Esophagus muscularis mucosa (tissue), 4 donors: ENCODE measurements around the gene NNT. TPM values are rescaled to one million over a fixed set of nuclear protein-coding genes. Genes with fewer than 3 reads are reported as not detected.
"Not testable (repeated sequence)": the region's sequence is repeated elsewhere in the genome, so short reads cannot be mapped to it uniquely, and the experiment has no call there.

Source experiments
- DNase-seq: peaks from one replicate; pipeline ENCODE4 v3.0.0-alpha.2; 2017; ENCODE audit errors: extremely low spot score
- H3K27ac ChIP-seq, 4 donors: fragments of 200-600 bp; sonication (generic); replicated peaks in 1 of 4; 1 replicate in 3 of 4; 2 replicates in 1 of 4; pipeline ENCODE4 v1.5.1; 2016 to 2019; ENCODE audit warnings: mild to moderate bottlenecking in 1 of 4
- H3K27me3 ChIP-seq, 4 donors: fragments of 200-600 bp; sonication (generic); one replicate each; pipeline versions ENCODE4 v1.5.1 to v1.6.0; 2016 to 2019
- H3K36me3 ChIP-seq, 4 donors: fragments of 200-600 bp; sonication (generic); one replicate each; pipeline ENCODE4 v1.5.1; 2016 to 2019
- H3K4me1 ChIP-seq, 4 donors: fragments of 200-600 bp; sonication (generic); one replicate each; pipeline ENCODE4 v1.5.1; 2016 to 2019
- H3K4me3 ChIP-seq, 4 donors: fragments of 200-600 bp; sonication (generic); 1 replicate in 2 of 4; 2 replicates in 2 of 4; pipeline ENCODE4 v1.5.1; 2016 to 2019; ENCODE audit warnings: mild to moderate bottlenecking in 4 of 4, moderate library complexity in 1 of 4
- H3K9me3 ChIP-seq, 4 donors: fragments of 200-600 bp; sonication (generic); 1 replicate in 3 of 4; 2 replicates in 1 of 4; pipeline ENCODE4 v1.5.1; 2016 to 2019
- EP300 ChIP-seq: sonication (generic); formaldehyde crosslinking; IDR thresholded peaks from one replicate; pipeline ENCODE4 v1.6.1; 2017; ENCODE audit warnings: antibody characterized with exemption
- POLR2A ChIP-seq: fragments of 450-650 bp; IDR thresholded peaks from one replicate; pipeline ENCODE4 v1.6.1; 2017; ENCODE audit warnings: antibody characterized with exemption, moderate library complexity, mild to moderate bottlenecking, low read depth
- POLR2AphosphoS5 ChIP-seq, 2 donors: sonication (generic); formaldehyde crosslinking; IDR thresholded peaks; one replicate each; pipeline ENCODE4 v1.6.1; 2017; ENCODE audit warnings: antibody characterized with exemption in 2 of 2
- whole genome bisulfite sequencing: methylation state at CpG from one replicate; pipeline ENCODE4 v1.1.5; 2018; 5-methylcytosine and 5-hydroxymethylcytosine counted together
- intact Hi-C: fragments of 100-400 bp; cut with DNase I; formaldehyde crosslinking; loops from one replicate; pipeline ENCODE4 v1.15.1; 2023
- total RNA-seq, 4 donors: library from RNA; depleted of rRNA; stranded (reverse); fragments of >200 nt; gene quantifications; one replicate each; pipeline versions ENCODE4 v1.1.0 to v1.2.1, GENCODE V29; 2016
- TF ChIP-seq, protein P1 (sequence below), 3 experiments: fragments of 200-600 bp in 2 of 3; fragments of 450-650 bp in 1 of 3; sonication (generic) in 2 of 3; IDR thresholded peaks; one replicate each; pipeline ENCODE4 v1.5.1; 2017 to 2019; ENCODE audit warnings: antibody characterized with exemption in 3 of 3, mild to moderate bottlenecking in 2 of 3, moderate library complexity in 1 of 3

NNT gene
- total RNA-seq, 4 donors from 2014 or later: 49.0 to 90.1 (median 70.3) TPM

DNA sequence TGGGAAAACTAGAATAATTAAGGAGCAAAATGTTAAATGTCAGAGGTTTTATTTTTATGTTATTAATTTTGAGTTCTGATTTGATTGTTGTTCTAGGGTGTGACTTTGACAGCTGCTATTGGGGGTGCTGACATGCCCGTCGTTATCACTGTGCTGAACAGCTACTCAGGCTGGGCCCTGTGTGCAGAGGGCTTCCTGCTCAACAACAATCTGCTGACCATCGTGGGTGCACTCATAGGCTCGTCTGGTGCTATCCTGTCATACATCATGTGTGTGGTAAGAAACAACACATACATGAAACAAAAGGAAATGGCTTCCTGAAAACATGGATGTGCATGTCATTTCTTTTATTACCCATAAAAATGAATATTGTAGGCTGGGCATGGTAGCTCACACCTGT lies 56.1 kb downstream of the NNT start:
- Histone ChIP-seq H3K27ac (peak overlapping the region in 2 of 4 donors; percentile 25 to 28), H3K4me3 (no peak overlapping the region), H3K4me1 (peaks cover 0 to 16% (median 14%) of the 10 kb centered on the region in 4 donors), H3K36me3 (peaks cover 13 to 55% (median 39%) of the 10 kb centered on the region in 4 donors), H3K9me3 (no peaks in the 10 kb centered on the region), H3K27me3 (no peaks in the 10 kb centered on the region)
- DNase-seq: no peak
- TF ChIP-seq, protein P1, sequence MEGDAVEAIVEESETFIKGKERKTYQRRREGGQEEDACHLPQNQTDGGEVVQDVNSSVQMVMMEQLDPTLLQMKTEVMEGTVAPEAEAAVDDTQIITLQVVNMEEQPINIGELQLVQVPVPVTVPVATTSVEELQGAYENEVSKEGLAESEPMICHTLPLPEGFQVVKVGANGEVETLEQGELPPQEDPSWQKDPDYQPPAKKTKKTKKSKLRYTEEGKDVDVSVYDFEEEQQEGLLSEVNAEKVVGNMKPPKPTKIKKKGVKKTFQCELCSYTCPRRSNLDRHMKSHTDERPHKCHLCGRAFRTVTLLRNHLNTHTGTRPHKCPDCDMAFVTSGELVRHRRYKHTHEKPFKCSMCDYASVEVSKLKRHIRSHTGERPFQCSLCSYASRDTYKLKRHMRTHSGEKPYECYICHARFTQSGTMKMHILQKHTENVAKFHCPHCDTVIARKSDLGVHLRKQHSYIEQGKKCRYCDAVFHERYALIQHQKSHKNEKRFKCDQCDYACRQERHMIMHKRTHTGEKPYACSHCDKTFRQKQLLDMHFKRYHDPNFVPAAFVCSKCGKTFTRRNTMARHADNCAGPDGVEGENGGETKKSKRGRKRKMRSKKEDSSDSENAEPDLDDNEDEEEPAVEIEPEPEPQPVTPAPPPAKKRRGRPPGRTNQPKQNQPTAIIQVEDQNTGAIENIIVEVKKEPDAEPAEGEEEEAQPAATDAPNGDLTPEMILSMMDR (IDR thresholded peaks at IDR 0.05): no peak
- TF ChIP-seq EP300: no peak
- TF ChIP-seq POLR2AphosphoS5 (IDR thresholded peaks at IDR 0.05): no peak
- TF ChIP-seq POLR2A: no peak
- WGBS: 79% methylated on average over 4 of the region's 4 CpGs
- intact Hi-C loops: no loop called here

DNA sequence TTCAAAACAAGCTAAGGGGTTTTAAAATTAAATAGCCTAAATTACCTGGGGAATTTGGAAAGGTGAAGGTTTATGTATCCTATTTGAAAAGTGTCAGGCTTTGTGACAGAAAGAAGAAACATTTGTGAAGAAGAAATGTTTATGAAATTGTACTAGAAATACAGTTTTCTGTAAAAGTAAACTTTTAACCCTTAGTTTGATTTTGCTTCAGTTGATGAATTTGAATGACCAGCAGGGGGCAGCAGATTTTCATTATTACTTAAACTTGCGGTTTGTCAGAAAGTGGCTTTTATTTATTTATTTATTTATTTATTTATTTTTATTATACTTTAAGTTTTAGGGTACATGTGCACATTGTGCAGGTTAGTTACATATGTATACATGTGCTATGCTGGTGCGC lies 58.1 kb downstream of the NNT start:
- no peak overlapping the region for H3K4me3 ChIP-seq
- no peak for DNase-seq
- 69% methylated on average over 2 of the region's 2 CpGs for WGBS
- intact Hi-C loops: no loop called here
- peaks cover 0 to 25% (median 23%) of the 10 kb centered on the region in 4 donors for H3K4me1 ChIP-seq
- no peaks in the 10 kb centered on the region for H3K27me3 ChIP-seq
- TF ChIP-seq, protein P1 (IDR thresholded peaks at IDR 0.05): peak; percentile 43 to 59 (median 46)
- no peak for TF ChIP-seq EP300
- no peak overlapping the region for H3K27ac ChIP-seq
- H3K9me3 ChIP-seq: no peaks in the 10 kb centered on the region
- H3K36me3 ChIP-seq: peaks cover 13 to 49% (median 31%) of the 10 kb centered on the region in 4 donors

DNA sequence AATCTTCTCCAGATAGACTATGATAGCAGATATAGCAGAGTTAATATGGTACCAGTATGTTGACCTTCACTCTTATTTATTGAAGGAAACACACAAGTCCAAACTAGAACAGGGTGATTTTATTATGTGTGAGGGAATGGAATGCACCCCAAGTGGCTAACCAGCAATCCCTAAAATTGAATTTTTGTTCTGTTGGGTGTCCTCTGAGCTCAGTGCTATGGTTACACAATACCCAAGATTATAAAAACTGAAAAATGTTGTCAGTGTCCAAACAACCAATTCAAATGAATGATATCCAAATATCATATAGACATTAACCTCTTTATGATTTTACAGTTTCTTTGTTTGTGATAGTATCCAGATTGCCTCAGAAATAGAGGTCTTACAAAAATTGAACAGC lies 60.9 kb downstream of the NNT start:
- Histone ChIP-seq H3K9me3 (no peaks in the 10 kb centered on the region), H3K4me3 (no peak overlapping the region), H3K27ac (peak overlapping the region in 1 of 4 donors; percentile 26), H3K4me1 (peaks cover 0 to 16% (median 15%) of the 10 kb centered on the region in 4 donors), H3K36me3 (peaks cover 13 to 34% (median 16%) of the 10 kb centered on the region in 4 donors), H3K27me3 (no peaks in the 10 kb centered on the region)
- DNase-seq: no peak
- TF ChIP-seq, protein P1 (IDR thresholded peaks at IDR 0.05): no peak
- no peak for TF ChIP-seq POLR2AphosphoS5 (IDR thresholded peaks at IDR 0.05)
- no peak for TF ChIP-seq POLR2A
- no peak for TF ChIP-seq EP300
- intact Hi-C loops: no loop called here

DNA sequence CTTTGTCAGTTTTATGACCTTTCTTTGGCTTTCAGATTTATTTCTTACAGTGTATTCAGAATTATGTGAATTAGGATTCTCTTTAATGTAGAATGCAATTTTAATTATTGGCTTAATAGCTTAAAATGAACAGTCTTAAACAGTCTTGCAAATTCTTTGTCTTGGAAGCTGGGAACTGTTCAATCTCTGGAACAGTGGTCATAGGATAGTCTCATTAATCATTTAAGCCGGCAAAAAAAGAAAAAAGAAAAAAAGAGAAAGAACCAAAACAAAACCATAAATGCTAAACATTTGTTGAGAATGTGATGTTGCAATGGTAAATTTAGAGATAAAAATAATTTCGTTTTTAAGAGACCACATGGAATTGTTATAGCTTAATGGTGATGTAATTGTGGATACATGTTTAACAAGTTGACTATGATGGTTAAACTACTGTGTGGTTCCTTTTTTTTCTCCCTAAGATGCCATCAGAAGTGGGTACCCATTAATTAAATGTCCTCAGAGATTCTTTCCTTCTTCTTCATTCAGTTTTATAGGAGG lies 61.6 kb downstream of the NNT start:
- Histone ChIP-seq H3K9me3 (no peaks in the 10 kb centered on the region), H3K27me3 (no peaks in the 10 kb centered on the region), H3K27ac (peak overlapping the region in 1 of 4 donors; percentile 26), H3K4me1 (peaks cover 0 to 16% (median 13%) of the 10 kb centered on the region in 4 donors), H3K36me3 (peaks cover 7 to 27% (median 10%) of the 10 kb centered on the region in 4 donors), H3K4me3 (no peak overlapping the region)
- DNase-seq: no peak
- intact Hi-C loops: no loop called here
- TF ChIP-seq POLR2A: no peak
- no peak for TF ChIP-seq EP300
- TF ChIP-seq, protein P1 (IDR thresholded peaks at IDR 0.05): no peak
- 42% methylated on average over 2 of the region's 2 CpGs for WGBS

DNA sequence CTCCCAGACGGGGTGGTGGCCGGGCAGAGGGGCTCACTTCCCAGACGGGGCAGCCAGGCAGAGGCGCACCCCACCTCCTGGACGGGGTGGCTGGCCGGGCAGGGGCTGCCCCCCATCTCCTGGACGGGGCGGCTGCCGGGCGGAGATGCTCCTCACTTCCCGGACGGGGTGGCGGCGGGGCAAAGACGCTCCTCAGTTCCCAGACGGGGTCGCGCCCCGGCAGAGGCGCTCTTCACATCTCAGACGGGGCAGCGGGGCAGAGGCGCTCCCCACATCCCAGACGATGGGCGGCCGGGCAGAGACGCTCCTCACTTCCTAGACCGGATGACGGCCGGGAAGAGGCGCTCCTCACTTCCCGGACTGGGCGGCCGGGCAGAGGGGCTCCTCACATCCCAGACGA lies 62.8 kb downstream of the NNT start:
- H3K27ac ChIP-seq, H3K27me3 ChIP-seq, DNase-seq, H3K4me3 ChIP-seq, intact Hi-C loops, H3K9me3 ChIP-seq: not testable (repeated sequence)
- peaks cover 0 to 16% (median 13%) of the 10 kb centered on the region in 4 donors for H3K4me1 ChIP-seq
- 92% methylated on average over 28 of the region's 35 CpGs for WGBS
- peaks cover 0 to 15% (median under 1%) of the 10 kb centered on the region in 4 donors for H3K36me3 ChIP-seq

DNA sequence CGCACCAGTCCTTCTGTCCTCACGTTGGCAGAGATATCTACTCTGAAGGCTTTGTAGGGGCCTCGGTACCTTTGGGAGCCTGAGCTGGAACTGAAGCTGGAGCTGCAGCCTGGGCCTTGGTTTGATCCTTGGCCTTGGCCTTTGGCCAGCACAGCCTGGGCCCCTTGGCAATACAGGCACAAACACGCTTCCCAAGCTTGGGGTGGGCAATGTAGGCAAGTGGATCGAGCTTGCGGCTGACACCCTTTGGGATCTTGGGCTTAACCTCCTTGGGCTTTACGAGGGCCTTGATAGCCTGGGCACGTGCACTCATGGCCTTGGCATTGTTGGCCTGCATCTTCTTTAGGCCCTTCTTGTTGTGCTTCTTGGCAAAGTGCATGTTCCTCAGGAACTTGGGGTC lies 63.7 kb downstream of the NNT start:
- H3K4me1 ChIP-seq: peaks cover 0 to 16% (median 13%) of the 10 kb centered on the region in 4 donors
- H3K27ac ChIP-seq, H3K9me3 ChIP-seq, intact Hi-C loops, H3K27me3 ChIP-seq, H3K4me3 ChIP-seq, DNase-seq: not testable (repeated sequence)
- WGBS: 90% methylated on average over 6 of the region's 8 CpGs
- peaks cover 0 to 15% (median 0%) of the 10 kb centered on the region in 4 donors for H3K36me3 ChIP-seq

DNA sequence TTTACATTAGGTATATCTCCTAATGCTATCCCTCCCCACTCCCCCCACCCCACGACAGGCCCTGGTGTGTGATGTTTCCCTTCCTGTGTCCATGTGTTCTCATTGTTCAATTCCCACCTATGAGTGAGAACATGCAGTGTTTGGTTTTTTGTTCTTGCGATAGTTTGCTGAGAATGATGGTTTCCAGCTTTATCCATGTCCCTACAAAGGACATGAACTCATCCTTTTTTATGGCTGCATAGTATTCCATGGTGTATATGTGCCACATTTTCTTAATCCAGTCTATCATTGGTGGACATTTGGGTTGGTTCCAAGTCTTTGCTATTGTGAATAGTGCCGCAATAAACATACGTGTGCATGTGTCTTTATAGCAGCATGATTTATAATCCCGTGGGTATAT lies 64.4 kb downstream of the NNT start:
- 99% methylated on average over 5 of the region's 5 CpGs for WGBS
- H3K9me3 ChIP-seq, H3K4me3 ChIP-seq, H3K27me3 ChIP-seq, H3K27ac ChIP-seq, intact Hi-C loops, DNase-seq: not testable (repeated sequence)
- H3K36me3 ChIP-seq: peaks cover 0 to 15% (median 0%) of the 10 kb centered on the region in 4 donors
- H3K4me1 ChIP-seq: peaks cover 0 to 16% (median 13%) of the 10 kb centered on the region in 4 donors
